GM18951 (cell line): ENCODE measurements around the gene ATE1.
"Not testable (repeated sequence)": the region's sequence is repeated elsewhere in the genome, so short reads cannot be mapped to it uniquely, and the experiment has no call there.

Experiments used
- POLR2A ChIP-seq: IDR thresholded peaks from 4 replicates; pipeline ENCODE4 v1.6.1; 2011; ENCODE audit warnings: mild to moderate bottlenecking; ENCODE audit not compliant: insufficient read length, insufficient read depth; ENCODE audit errors: extremely low read depth
- in situ Hi-C: fragments of 300-500 bp; cut with MboI; formaldehyde crosslinking; loops from one replicate; pipeline ENCODE4 v1.12.0; 2022; ENCODE audit warnings: low sequenced_read_pairs, mixed read lengths, inconsistent platforms; ENCODE audit not compliant: unreplicated experiment

ATE1 gene

DNA sequence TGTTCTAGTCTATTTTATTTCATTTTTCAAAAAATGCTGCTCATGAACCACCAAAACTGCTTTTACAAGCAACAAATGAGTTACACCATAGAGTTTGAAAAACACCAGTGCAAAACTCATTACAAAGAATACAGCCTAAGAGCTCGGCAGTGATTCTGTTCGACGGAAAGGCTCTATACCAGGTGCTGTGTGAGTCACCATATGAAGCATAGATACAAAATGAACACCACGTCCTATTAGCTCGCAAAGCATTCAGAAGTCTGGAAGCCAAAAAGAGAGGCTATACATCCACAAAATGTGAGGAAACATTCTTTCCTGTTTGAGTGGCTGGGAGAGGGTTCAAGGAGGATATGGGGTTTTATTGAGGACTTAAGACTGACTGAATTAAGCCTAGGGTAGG lies 136.1 kb downstream of the ATE1 start:
- in situ Hi-C loops: no loop called here
- no peak for TF ChIP-seq POLR2A

DNA sequence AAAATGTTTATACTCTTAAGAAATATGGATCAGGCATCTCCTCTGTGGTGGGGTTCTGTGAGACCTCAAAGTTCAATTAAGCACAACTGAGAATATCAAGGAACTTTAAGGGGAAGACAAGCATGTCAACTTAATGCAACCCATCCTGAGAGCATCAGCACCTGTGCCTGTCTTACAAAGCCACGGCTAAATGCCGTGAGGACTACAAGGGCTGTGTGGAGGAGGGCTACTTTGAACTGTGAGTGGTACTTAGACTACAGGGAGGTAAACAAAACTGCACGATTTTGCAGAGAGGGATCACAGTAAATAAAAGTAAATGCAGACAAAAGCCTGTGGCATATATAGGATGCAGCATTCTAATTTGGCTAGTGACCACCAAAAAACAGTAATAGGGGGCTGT lies 139.1 kb downstream of the ATE1 start:
- in situ Hi-C loops: no loop called here
- TF ChIP-seq POLR2A: no peak

DNA sequence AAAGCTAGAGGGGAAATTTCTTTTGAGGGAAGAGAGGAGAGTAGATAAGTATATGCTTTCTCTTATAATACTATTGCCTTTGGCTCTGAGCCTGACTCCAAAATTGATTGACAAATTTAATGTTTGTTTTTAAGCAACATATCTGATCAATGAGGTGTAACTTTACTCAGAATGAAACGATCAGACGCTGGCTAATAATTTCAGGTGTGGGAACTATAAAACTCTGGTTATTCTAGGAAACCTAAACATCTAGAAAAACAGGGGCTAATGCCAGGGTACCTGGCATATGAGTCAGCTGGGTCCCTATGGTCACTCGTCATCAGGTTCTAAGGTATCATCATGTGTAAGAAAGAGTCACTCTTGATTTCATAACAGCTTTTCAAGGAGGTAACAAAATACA lies 139.7 kb downstream of the ATE1 start:
- in situ Hi-C loops: no loop called here
- no peak for TF ChIP-seq POLR2A

DNA sequence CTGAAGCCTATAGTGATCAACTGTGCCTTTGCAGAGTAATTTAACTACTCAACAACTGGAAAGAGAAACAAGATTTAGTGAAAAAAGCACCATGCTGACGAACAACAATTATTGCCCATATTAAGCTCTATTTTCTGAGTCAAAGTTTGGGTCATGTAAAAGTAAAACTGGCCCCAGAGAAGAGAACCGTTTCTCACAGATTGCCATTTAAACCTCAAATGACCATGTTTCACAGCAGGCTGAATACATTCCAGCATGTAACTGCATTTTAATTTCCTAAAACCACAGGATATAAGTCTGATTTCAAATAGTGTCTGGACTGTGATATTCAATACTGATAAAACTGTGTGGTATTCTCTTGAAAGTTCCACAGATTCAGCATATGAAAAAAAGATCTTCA lies 140.7 kb downstream of the ATE1 start:
- in situ Hi-C loops: no loop called here
- TF ChIP-seq POLR2A: no peak

DNA sequence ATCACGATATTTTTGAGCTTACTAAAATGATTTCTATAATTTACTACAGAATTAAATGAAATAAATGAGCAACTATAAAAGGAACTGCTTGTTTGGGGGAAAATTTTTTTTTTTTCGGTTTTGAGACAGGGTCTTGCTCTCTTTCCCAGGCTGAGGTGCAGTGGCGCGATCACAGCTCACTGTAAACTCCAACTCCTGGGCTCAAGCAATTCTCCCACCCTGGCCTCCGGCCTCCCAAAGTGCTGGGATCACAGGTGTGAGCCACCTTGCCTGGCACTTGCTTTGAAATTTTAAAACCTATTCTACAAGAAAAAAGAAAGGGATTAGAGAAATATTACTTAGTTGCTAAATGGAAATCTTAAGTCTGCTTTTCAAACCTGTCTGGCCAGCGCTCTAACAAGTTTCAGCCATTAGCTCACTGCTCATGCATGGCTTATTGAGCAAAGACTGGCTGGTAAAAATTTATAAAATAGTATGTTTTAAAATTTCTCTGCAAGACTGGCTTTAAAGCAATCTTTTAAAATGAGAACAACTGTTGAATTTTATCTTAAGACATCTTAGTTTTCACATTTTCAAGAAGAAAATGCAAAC lies 144.0 kb downstream of the ATE1 start:
- TF ChIP-seq POLR2A: no peak
- in situ Hi-C loops: no loop called here

DNA sequence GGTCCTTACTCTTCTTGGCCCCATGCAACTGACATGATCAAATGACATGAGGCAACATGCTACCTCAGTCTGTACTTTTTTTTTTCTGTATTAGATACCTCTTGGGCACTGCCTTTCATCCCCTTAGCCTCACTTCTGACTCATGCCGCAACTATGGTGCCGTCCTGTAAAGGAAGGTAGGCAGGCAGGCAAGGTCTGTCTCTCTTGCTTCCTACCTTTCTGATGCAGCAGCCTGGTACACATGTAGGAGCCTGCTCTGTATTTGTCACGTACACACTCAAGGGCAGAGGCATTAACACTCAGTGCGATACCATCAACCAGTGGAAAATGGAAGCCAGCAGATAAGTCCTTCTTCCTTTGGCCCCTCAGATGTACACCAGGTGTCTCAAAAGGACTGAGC lies 146.7 kb downstream of the ATE1 start:
- no peak for TF ChIP-seq POLR2A
- in situ Hi-C loops: no loop called here

DNA sequence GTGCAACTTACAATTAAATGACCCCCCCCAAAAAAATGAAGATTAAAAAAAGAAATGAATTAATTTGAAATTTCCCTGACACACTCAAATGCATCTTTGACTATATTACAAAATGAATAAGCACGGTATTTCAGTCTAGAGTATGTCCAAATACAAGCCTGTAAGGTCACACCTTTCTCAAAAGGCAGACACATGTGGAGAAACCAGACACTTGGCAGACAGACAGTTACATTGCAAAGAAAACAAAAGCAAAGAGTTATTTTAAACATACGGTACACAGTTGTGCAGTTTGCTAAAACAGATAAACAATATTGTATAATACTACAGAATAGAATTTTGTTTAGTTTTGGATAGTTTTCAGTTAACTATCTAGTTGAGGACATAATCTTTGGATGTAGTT lies 153.0 kb downstream of the ATE1 start:
- in situ Hi-C loops: no loop called here
- TF ChIP-seq POLR2A: no peak

DNA sequence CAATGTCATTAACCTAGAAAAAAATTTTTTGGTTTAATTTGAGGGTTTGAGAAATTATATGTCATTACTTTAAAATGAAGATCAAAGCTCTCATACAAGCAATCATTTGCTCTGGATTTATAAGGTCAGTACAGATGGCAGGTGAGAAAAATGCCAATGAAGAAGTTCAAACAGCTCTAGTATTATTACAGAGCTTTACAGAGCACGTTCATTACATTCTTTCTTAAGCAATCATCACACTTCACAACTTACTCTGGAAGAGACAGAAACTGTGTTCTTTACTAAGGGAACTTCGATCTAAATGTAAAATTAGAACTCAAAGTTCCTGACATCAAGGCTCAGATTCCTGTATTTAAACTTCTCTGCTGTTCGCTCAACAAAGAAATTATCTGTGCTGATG lies 153.4 kb downstream of the ATE1 start:
- TF ChIP-seq POLR2A: no peak
- in situ Hi-C loops: no loop called here

DNA sequence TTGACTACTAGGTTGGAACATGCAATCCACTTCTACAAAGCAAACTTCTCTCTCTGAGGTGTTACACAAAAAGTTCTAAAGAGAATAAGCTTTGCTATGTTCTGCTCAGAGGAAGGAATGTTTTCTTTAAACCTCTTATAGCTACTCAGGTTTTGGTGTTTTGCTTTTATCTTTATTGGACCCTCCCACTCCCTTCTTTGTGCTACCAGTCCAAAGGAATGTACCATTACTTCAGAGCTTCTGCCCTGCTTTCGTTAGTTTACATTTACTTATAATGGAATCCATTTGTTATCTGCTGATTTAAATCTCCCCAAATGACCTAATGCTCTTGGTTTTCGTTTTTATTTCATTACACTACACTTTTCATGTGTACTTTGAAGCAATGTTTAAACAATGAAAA lies 154.9 kb downstream of the ATE1 start:
- in situ Hi-C loops: no loop called here
- TF ChIP-seq POLR2A: no peak

DNA sequence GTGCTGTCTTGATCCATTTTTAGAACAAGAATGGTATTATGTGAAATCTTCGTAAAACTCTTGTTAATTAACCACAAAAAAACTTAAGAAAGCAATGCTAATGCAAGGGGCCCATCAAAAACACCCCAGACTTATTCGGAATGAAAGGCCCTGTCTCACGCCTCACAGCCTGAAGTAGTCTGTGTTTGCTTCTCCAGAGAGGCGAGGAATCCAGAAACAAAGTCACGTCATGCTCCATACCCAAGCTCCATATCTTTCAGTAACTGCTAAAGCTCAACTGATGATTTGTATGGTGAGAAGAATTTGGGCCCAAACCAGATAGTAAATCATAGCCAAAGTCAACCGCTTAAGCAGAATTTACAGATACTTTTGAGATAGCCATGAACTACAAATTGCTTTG lies 155.4 kb downstream of the ATE1 start:
- no peak for TF ChIP-seq POLR2A
- in situ Hi-C loops: no loop called here

DNA sequence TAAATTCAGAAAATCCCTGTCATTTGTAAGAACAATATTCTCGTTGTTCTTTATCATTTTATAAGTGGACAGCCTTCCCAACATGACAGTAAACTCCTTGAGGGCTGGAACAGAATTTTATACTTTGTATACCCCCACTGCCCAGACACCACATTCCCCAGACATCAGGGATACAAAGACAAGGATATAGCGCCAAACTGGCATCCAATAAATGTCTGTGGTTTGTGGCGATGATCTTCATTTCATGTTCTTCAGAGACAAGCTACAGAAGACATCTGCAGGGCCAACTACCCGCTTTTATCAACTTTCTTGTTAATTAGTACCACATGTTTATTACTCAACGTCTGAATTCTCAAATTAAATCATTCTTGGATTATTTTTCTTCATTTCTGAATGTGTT lies 155.9 kb downstream of the ATE1 start:
- in situ Hi-C loops: no loop called here
- TF ChIP-seq POLR2A: no peak

DNA sequence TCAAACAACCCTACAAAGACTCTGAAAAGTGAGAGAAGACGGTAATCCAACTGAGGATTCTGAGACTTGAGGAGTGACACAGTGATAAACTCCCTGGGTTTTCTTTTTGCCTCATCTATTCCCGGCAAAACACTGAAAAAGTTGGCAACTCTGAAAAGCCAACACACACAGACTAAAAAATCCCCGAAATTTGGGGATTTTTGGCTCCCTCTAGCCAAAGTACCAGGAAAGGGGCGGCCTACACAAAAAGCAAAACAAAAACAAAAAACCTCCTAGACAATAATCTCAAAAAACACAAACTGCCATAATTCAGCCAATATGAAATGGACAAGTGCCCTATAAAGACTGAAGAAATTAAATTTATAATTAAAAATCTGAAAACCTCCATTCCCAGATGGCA lies 161.4 kb downstream of the ATE1 start:
- TF ChIP-seq POLR2A: no peak
- in situ Hi-C loops: no loop called here

DNA sequence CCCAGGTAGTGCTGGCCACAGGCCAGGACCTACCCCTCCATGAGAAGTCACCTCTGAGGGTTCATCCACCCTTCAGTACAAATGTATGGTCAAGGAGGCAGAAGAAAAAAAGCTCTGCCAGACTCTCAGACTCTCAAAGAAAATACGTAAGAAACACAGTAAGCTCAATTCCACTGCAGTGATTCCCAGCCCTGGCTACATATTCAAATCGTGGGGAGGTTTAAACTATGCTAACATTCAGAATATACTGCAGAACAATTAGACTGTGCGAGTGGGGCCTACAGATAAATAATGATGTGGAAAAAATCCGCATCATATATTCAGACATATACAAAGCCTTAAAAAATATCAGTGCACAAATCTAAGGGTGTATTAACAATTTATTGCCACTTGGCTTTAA lies 162.6 kb downstream of the ATE1 start:
- TF ChIP-seq POLR2A: no peak
- in situ Hi-C loops: no loop called here

DNA sequence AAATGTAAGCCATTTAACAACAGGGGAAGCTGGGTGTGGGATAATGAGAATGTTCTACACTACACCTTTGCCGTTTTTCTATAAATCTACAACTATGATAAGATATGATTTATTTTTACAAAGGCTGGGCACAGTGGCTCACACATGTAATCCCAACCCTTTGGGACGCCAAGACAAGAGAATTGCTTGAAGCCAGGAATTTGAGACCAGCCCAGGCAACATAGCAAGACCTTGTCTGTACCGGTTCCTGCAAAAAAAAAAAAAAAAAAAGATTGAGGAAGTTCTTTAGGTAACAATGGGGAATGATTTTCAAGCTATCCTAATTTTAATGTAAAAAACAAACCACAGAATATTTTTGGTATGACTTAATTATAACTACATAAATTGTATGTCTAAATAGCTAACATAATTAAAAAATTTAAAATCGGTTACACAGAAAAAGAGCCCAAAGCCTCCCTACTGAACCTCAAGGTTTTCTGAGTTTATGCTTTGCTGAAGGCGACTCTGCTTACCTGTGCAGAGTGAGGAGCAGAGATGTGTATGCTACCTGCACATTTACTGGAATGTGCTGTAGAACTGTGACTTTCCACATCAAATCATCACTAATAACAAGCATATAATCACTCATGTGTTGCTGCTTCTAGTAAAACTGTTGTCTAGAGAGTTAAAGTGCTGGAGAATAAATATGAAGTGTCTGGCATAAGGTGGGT lies 163.4 kb downstream of the ATE1 start:
- in situ Hi-C loops: no loop called here

DNA sequence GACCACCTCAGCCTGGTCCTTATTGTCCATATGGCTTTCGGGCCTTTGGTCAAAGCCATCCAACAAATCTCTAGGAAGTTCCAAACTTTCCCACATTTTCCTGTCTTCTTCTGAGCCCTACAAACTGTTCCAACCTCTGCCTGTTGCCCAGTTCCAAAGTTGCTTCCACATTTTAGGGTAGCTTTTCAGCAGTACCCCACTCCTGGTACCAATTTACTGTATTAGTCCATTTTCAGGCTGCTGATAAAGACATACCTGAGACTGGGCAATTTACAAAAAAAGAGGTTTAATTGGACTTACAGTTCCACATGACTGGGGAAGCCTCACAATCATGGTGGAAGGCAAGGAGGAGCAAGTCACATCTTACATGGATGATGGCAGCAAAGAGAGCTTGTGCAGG lies 170.6 kb downstream of the ATE1 start:
- in situ Hi-C loops: not testable (repeated sequence)

More for the DNA sequence above, 163.4 kb downstream of the ATE1 start:
- no peak for TF ChIP-seq POLR2A

DNA sequence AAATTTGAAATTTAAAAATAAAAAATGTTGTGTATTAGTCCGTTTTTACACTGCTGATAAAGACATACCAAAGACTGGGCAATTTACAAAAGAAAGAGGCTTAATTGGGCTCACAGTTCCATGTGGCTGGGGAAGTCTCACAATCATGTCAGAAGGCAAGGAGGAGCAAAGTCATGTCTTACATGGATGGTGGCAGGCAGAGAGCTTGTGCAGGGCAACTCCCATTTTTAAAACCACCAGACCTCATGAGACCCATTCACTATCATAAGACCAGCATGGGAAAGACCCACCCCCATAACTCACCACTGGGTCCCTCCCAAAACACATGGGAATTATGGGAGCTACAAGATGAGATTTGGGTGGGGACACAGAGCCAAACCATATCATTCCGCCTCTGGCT lies 172.3 kb downstream of the ATE1 start:
- in situ Hi-C loops: not testable (repeated sequence)
